GM12878 (cell line): ENCODE results near the gene RANBP17. TPM values are rescaled to one million over a fixed set of nuclear protein-coding genes. Genes with fewer than 3 reads are reported as not detected.

Experiments used
- ATAC-seq: fragments of 200-7000 bp; cut with Tn5 transposase; 3 replicates; pipeline ENCODE4 v1.9.1; 2020; ENCODE audit warnings: mild to moderate bottlenecking, moderate library complexity
- BruUV-seq: library from RNA; stranded (reverse); fragments of 400-500 nt; replicated peaks from 2 replicates; lab custom pipeline; 2021; lab: Mats Ljungman, UMichigan
- CTCF ChIA-PET: fragments of 300-600 bp; sonication (Branson Sonifier 250); formaldehyde crosslinking; extraction: SDS; loops from one replicate; lab custom pipeline; 2021; ENCODE audit warnings: inconsistent platforms; lab: Yijun Ruan, JAX
- POLR2A ChIA-PET: fragments of 350-600 bp; formaldehyde crosslinking; extraction: SDS; loops from one replicate; lab custom pipeline; 2021; ENCODE audit warnings: inconsistent platforms; lab: Charles Lee
- RAD21 ChIA-PET: fragments of 300-600 bp; sonication (Branson Sonifier 250); formaldehyde crosslinking; loops from one replicate; lab custom pipeline; 2023; ENCODE audit warnings: antibody characterized with exemption; ENCODE audit not compliant: unreplicated experiment; lab: Charles Lee
- SMC1A ChIA-PET: fragments of 300-600 bp; sonication (Branson Sonifier 250); formaldehyde crosslinking; loops from one replicate; lab custom pipeline; 2023; ENCODE audit not compliant: unreplicated experiment, uncharacterized antibody; lab: Charles Lee
- DNase-seq: peaks from one replicate; pipeline ENCODE4 v3.0.0-alpha.2; 2011; ENCODE audit warnings: low read depth, low spot score
- FAIRE-seq: peaks from 3 replicates; lab custom pipeline; 2011; peaks lifted over from hg19 to GRCh38; lab: Jason Lieb, UNC
- H2AFZ ChIP-seq: 2 replicates; pipeline ENCODE4 v1.6.0; 2011; ENCODE audit warnings: low read depth, low read length, control low read depth; ENCODE audit not compliant: control insufficient read depth
- H3K27ac ChIP-seq: 2 replicates; pipeline ENCODE4 v1.5.1; 2011; ENCODE audit warnings: control low read depth; ENCODE audit not compliant: control insufficient read depth, insufficient read depth
- H3K27me3 ChIP-seq, 2 experiments: replicated peaks in 1 of 2; 2 replicates each; pipeline versions ENCODE4 v1.6.0 to v1.6.1; 2011; ENCODE audit warnings: low read length in 1 of 2; ENCODE audit not compliant: control insufficient read depth in 2 of 2, insufficient read depth in 2 of 2
- H3K36me3 ChIP-seq, 2 experiments: 2 replicates each; pipeline ENCODE4 v1.5.1; 2011; ENCODE audit warnings: low read length in 1 of 2; ENCODE audit not compliant: control insufficient read depth in 2 of 2, insufficient read depth in 2 of 2
- H3K4me1 ChIP-seq: 2 replicates; pipeline ENCODE4 v1.6.1; 2011; ENCODE audit warnings: mild to moderate bottlenecking, low read length, moderate library complexity, mixed read lengths; ENCODE audit not compliant: control insufficient read depth, insufficient read depth
- H3K4me2 ChIP-seq: 2 replicates; pipeline ENCODE4 v1.6.0; 2011; ENCODE audit warnings: control low read depth; ENCODE audit not compliant: control insufficient read depth, insufficient read depth
- H3K4me3 ChIP-seq: fragments of 200-600 bp; sonication (generic); 2 replicates; pipeline ENCODE4 v1.5.1; 2016
- H3K79me2 ChIP-seq: 2 replicates; pipeline ENCODE4 v1.6.0; 2011; ENCODE audit warnings: low read length; ENCODE audit not compliant: control insufficient read depth, insufficient read depth
- H3K9ac ChIP-seq: 2 replicates; pipeline ENCODE4 v1.8.0; 2011; ENCODE audit warnings: low read length, control low read depth, mixed read lengths; ENCODE audit not compliant: control insufficient read depth, insufficient read depth
- H3K9me3 ChIP-seq: replicated peaks from 3 replicates; pipeline ENCODE4 v1.5.1; 2011; ENCODE audit warnings: mild to moderate bottlenecking, low read length; ENCODE audit not compliant: control insufficient read depth, insufficient read depth
- H4K20me1 ChIP-seq: 2 replicates; pipeline ENCODE4 v1.6.0; 2011; ENCODE audit not compliant: control insufficient read depth, insufficient read depth
- ATF2 ChIP-seq: IDR thresholded peaks from 2 replicates; pipeline ENCODE4 v1.6.1; 2012; ENCODE audit warnings: low read length, inconsistent platforms
- BMI1 ChIP-seq: fragments of 450-650 bp; IDR thresholded peaks from 2 replicates; pipeline ENCODE4 v1.6.1; 2016; ENCODE audit warnings: mild to moderate bottlenecking, moderate library complexity, borderline replicate concordance
- CHD4 ChIP-seq: fragments of 200-600 bp; sonication (generic); IDR thresholded peaks from 2 replicates; pipeline ENCODE4 v1.6.1; 2016; ENCODE audit warnings: mild to moderate bottlenecking
- CREB1 ChIP-seq: IDR thresholded peaks from 2 replicates; pipeline ENCODE4 v1.6.1; 2012; ENCODE audit warnings: low read depth, mild to moderate bottlenecking, inconsistent platforms
- ETV6 ChIP-seq, 2 experiments: fragments of 450-650 bp in 1 of 2; IDR thresholded peaks in 1 of 2; conservative IDR thresholded peaks in 1 of 2; 2 replicates each; pipeline ENCODE4 v1.6.1; 2014; ENCODE audit warnings: antibody characterized with exemption in 1 of 2, borderline replicate concordance in 1 of 2, low read depth in 1 of 2, mild to moderate bottlenecking in 1 of 2, moderate library complexity in 1 of 2
- IRF4 ChIP-seq: IDR thresholded peaks from 2 replicates; pipeline ENCODE4 v1.6.1; 2011; ENCODE audit warnings: low read depth, low read length
- SP1 ChIP-seq: IDR thresholded peaks from one replicate; pipeline ENCODE4 v1.6.1; 2011; ENCODE audit warnings: low read depth, low read length
- WGBS: methylation state at CpG from one replicate; pipeline ENCODE4 v1.1.6; 2016; ENCODE audit warnings: low lambda C conversion rate; ENCODE audit not compliant: insufficient replicate concordance, insufficient coverage; ENCODE audit errors: missing lambda C conversion rate; 5-methylcytosine and 5-hydroxymethylcytosine counted together
- in situ Hi-C: fragments of 300-500 bp; cut with MboI; formaldehyde crosslinking; loops from 9 replicates; pipeline ENCODE4 v1.14.3; 2018; ENCODE audit warnings: mixed read lengths
- intact Hi-C: fragments of 100-400 bp; cut with micrococcal nuclease; formaldehyde crosslinking; loops from one replicate; pipeline ENCODE4 v1.14.2; 2022; ENCODE audit not compliant: unreplicated experiment
- polyA plus RNA-seq, 11 experiments: library from polyadenylated mRNA; depleted of rRNA in 4 of 11; unstranded in 6 of 11; stranded (reverse) in 5 of 11; fragments of >200 nt; fragmentation: Nextera tagmentation in 4 of 11; fragmentation: Illumina TruSeq in 1 of 11; extraction: Ambion mirVana in 4 of 11; extraction: Trizol in 1 of 11; gene quantifications; 1 replicate in 1 of 11; 2 replicates in 10 of 11; pipeline versions ENCODE4 v1.2.1 to v1.2.3, GENCODE V29; 2011 to 2016; ENCODE audit warnings: inconsistent platforms in 2 of 11, missing spikeins in 2 of 11, low read depth in 1 of 11
- total RNA-seq, 4 experiments: library from RNA; depleted of rRNA in 3 of 4; stranded (reverse); fragments of >200 nt in 3 of 4; fragmentation: Illumina TruSeq in 1 of 4; extraction: Trizol in 1 of 4; gene quantifications; 2 replicates each; pipeline versions ENCODE4 v1.2.1 to v1.2.3, GENCODE V29; 2013 to 2021

Gene RANBP17
- total and polyA plus RNA-seq, 10 of the 15 experiments (the other 5 are each of a cell fraction or from before 2014, with no cell fraction given) = 0.10 TPM; not detected in 9

- in situ Hi-C loops (no loop called here), intact Hi-C loops (loop anchor here (5.0 kb wide), 1 partner anchor 87 kb away; no protein-coding TSS in a partner anchor)
- H3K27me3 ChIP-seq = no peaks in the 10 kb centered on the region
- DNase-seq = no peak
- no peak for ATAC-seq
- no peaks in the 10 kb centered on the region for H4K20me1 ChIP-seq
- ChIA-PET POLR2A (no interaction called here), CTCF (interaction anchor here (0.9 to 1.5 kb wide), 3 partner anchors 9 to 150 kb away, joined by 3 to 7 read pairs (median 4); no protein-coding TSS in a partner anchor), SMC1A (no interaction called here), RAD21 (interaction anchor here (1.2 to 1.9 kb wide), 2 partner anchors 11 to 104 kb away, joined by 4 read pairs; no protein-coding TSS in a partner anchor)
- no peak overlapping the region for H3K4me2 ChIP-seq
- 35% methylated on average over 2 of the region's 2 CpGs for WGBS
- H3K4me1 ChIP-seq = no peaks in the 10 kb centered on the region
- H2AFZ ChIP-seq = no peak overlapping the region
- no peak overlapping the region for H3K9ac ChIP-seq
- no peak overlapping the region for H3K27ac ChIP-seq
- H3K79me2 ChIP-seq = no peaks in the 10 kb centered on the region
- H3K4me3 ChIP-seq = no peak overlapping the region
- FAIRE-seq = no peak
- no peaks in the 10 kb centered on the region for H3K9me3 ChIP-seq
- TF ChIP-seq IRF4 (no peak), CREB1 (no peak), ATF2 (no peak), ETV6 (conservative IDR thresholded peaks at IDR 0.05 in 1 of 2, IDR thresholded peaks at IDR 0.05 in 1 of 2; ENCODE audit: borderline replicate concordance in 1 of 2, low read depth in 1 of 2) (no peak), BMI1 (no peak), SP1 (no peak), CHD4 (no peak)
- TF ChIP-seq, all 136 proteins: peak for 0
- H3K36me3 ChIP-seq = no peaks in the 10 kb centered on the region
- BruUV-seq = no TSS peak
Measured at GRCh38 chr5:170894665-170895064, 32.8 kb downstream of the RANBP17 start.
